Gastrocnemius medialis (tissue), 4 donors: Measurements from ENCODE around the gene IRS2.

Experiments
- CTCF ChIP-seq, 5 experiments: fragments of 450-650 bp in 3 of 5; fragments of 200-600 bp in 2 of 5; sonication (generic) in 2 of 5; IDR thresholded peaks in 4 of 5; conservative IDR thresholded peaks in 1 of 5; 1 replicate in 4 of 5; 2 replicates in 1 of 5; pipeline ENCODE4 v1.5.1; 2016 to 2019; ENCODE audit warnings: antibody characterized with exemption in 5 of 5, mild to moderate bottlenecking in 3 of 5, moderate library complexity in 3 of 5
- POLR2A ChIP-seq, 2 donors: fragments of 450-650 bp; IDR thresholded peaks; one replicate each; pipeline ENCODE4 v1.6.1; 2017; ENCODE audit warnings: antibody characterized with exemption in 2 of 2, mild to moderate bottlenecking in 2 of 2, moderate library complexity in 2 of 2

- TF ChIP-seq CTCF (IDR thresholded peaks at IDR 0.05 in 4 of 5, conservative IDR thresholded peaks at IDR 0.05 in 1 of 5), result peak in 1 of 5 experiments; percentile 45
- TF ChIP-seq POLR2A (IDR thresholded peaks at IDR 0.05), result no peak
Measured at GRCh38 chr13:109790942-109791605, 4.7 kb upstream of the IRS2 start.
